ENCODE data around the gene STUM.

DNA sequence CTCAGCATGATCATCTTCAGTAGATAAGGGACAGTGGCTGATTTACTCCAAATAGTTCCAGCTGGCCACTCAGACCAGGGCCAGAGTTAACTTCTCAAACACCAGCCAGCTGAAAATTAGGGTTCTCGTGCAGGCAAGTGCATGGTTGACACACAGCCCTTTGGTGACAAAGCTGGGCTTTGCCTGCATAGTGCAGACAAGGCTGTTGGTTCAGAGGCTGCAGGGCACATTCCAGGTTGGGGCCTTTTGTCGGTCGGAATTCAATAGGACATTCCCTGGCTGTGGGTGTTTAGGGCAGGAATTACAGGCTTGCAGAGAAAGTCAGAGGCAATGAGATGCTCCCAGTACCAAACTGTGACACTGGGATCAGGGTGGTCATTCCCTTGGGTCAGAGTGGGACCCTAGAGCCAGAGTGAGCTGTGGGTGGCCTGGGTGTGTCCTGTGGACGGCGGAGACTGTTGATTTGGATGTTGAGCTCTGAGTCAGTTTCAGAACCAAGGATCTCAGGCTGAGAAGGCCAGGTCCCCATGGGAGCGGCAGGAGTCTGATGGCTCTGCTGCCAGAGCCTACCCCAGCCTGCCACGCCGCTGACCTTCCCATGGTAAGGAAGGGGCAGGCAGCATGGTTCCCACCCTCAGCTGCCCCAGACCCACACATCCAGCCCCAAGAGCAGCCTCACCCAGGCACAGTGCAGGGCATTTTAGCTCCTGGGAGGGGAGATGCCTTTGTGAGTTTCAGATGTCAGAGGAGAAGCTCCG lies 56.2 kb downstream of the STUM start:
- TF ChIP-seq, protein P1, sequence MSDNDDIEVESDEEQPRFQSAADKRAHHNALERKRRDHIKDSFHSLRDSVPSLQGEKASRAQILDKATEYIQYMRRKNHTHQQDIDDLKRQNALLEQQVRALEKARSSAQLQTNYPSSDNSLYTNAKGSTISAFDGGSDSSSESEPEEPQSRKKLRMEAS (IDR thresholded peaks at IDR 0.05; ENCODE audit: low read depth): no peak
- TF ChIP-seq GATA2 (CRISPR knock-in tag; IDR thresholded peaks at IDR 0.05) (no peak), TEAD4 (IDR thresholded peaks at IDR 0.05; ENCODE audit: borderline replicate concordance, insufficient read depth) (no peak), EP300 (IDR thresholded peaks at IDR 0.05; ENCODE audit: borderline replicate concordance in 1 of 2, low read depth in 1 of 2, low read length in 1 of 2) (no peak), RXRA (IDR thresholded peaks at IDR 0.05; ENCODE audit: borderline replicate concordance, low read depth) (no peak), ELF1 (IDR thresholded peaks at IDR 0.05) (no peak), YY1 (IDR thresholded peaks at IDR 0.05; ENCODE audit: low read depth) (no peak), TAF1 (IDR thresholded peaks at IDR 0.05; ENCODE audit: borderline replicate concordance, low read depth, low read length) (no peak), RCOR1 (IDR thresholded peaks at IDR 0.05; ENCODE audit: low read length) (no peak), NRF1 (IDR thresholded peaks at IDR 0.05; ENCODE audit: low read depth, low read length) (no peak), POLR2AphosphoS5 (IDR thresholded peaks at IDR 0.05; ENCODE audit: low read depth, low read length) (no peak)
- TF ChIP-seq, protein P2, sequence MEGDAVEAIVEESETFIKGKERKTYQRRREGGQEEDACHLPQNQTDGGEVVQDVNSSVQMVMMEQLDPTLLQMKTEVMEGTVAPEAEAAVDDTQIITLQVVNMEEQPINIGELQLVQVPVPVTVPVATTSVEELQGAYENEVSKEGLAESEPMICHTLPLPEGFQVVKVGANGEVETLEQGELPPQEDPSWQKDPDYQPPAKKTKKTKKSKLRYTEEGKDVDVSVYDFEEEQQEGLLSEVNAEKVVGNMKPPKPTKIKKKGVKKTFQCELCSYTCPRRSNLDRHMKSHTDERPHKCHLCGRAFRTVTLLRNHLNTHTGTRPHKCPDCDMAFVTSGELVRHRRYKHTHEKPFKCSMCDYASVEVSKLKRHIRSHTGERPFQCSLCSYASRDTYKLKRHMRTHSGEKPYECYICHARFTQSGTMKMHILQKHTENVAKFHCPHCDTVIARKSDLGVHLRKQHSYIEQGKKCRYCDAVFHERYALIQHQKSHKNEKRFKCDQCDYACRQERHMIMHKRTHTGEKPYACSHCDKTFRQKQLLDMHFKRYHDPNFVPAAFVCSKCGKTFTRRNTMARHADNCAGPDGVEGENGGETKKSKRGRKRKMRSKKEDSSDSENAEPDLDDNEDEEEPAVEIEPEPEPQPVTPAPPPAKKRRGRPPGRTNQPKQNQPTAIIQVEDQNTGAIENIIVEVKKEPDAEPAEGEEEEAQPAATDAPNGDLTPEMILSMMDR (IDR thresholded peaks at IDR 0.05): no peak
- TF ChIP-seq, protein P3, sequence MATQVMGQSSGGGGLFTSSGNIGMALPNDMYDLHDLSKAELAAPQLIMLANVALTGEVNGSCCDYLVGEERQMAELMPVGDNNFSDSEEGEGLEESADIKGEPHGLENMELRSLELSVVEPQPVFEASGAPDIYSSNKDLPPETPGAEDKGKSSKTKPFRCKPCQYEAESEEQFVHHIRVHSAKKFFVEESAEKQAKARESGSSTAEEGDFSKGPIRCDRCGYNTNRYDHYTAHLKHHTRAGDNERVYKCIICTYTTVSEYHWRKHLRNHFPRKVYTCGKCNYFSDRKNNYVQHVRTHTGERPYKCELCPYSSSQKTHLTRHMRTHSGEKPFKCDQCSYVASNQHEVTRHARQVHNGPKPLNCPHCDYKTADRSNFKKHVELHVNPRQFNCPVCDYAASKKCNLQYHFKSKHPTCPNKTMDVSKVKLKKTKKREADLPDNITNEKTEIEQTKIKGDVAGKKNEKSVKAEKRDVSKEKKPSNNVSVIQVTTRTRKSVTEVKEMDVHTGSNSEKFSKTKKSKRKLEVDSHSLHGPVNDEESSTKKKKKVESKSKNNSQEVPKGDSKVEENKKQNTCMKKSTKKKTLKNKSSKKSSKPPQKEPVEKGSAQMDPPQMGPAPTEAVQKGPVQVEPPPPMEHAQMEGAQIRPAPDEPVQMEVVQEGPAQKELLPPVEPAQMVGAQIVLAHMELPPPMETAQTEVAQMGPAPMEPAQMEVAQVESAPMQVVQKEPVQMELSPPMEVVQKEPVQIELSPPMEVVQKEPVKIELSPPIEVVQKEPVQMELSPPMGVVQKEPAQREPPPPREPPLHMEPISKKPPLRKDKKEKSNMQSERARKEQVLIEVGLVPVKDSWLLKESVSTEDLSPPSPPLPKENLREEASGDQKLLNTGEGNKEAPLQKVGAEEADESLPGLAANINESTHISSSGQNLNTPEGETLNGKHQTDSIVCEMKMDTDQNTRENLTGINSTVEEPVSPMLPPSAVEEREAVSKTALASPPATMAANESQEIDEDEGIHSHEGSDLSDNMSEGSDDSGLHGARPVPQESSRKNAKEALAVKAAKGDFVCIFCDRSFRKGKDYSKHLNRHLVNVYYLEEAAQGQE (IDR thresholded peaks at IDR 0.05; ENCODE audit: low read depth, low read length): no peak
- TF ChIP-seq, protein P4, sequence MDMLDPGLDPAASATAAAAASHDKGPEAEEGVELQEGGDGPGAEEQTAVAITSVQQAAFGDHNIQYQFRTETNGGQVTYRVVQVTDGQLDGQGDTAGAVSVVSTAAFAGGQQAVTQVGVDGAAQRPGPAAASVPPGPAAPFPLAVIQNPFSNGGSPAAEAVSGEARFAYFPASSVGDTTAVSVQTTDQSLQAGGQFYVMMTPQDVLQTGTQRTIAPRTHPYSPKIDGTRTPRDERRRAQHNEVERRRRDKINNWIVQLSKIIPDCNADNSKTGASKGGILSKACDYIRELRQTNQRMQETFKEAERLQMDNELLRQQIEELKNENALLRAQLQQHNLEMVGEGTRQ (IDR thresholded peaks at IDR 0.05; ENCODE audit: borderline replicate concordance, low read depth, low read length): no peak
